ENCODE measurements around the gene PLEKHA3. TPM values are rescaled to one million over a fixed set of nuclear protein-coding genes. Genes with fewer than 3 reads are reported as not detected.

PLEKHA3 gene
- total and polyA plus RNA-seq, 10 of the 15 experiments (the other 5 are each of a cell fraction or from before 2014, with no cell fraction given), result 1.4 to 21.1 (median 7.4) TPM

GRCh38 chr2:178450524-178450773 lies 29.8 kb upstream of the PLEKHA3 start (continued):
- TF ChIP-seq TAF1 (IDR thresholded peaks at IDR 0.05; ENCODE audit: borderline replicate concordance, low read depth, low read length) (0 out of 2 replicates have a peak, but pooled peaks have one; percentile 36), ATF3 (IDR thresholded peaks at IDR 0.05; ENCODE audit: borderline replicate concordance, extremely low read depth, low read depth, low read length) (no peak), NR2F1 (conservative IDR thresholded peaks at IDR 0.05) (no peak), CHD4 (IDR thresholded peaks at IDR 0.05) (no peak), TCF3 (IDR thresholded peaks at IDR 0.05; ENCODE audit: borderline replicate concordance, insufficient read depth, low read depth, low read length) (peak; percentile 73; the same call in 1 of the 2 replicates), ZZZ3 (IDR thresholded peaks at IDR 0.05; ENCODE audit: control insufficient read depth, insufficient read length, low read depth) (no peak), RB1 (IDR thresholded peaks at IDR 0.05; ENCODE audit: borderline replicate concordance) (peak; percentile 72; the same call in 1 of the 2 replicates), CBX5 (IDR thresholded peaks at IDR 0.05; ENCODE audit: low read depth) (no peak), SP1 (IDR thresholded peaks at IDR 0.05; ENCODE audit: low read depth, low read length) (no peak), JUNB (IDR thresholded peaks at IDR 0.05) (no peak), YY1 (IDR thresholded peaks at IDR 0.05; ENCODE audit: low read depth, low read length) (0 out of 2 replicates have a peak, but pooled peaks have one; percentile 36), DPF2 (IDR thresholded peaks at IDR 0.05) (peak; percentile 94; the same call in 1 of the 2 replicates), MTA2 (IDR thresholded peaks at IDR 0.05; ENCODE audit: low read depth) (no peak; the same call in 1 of the 2 replicates), POLR2AphosphoS5 (IDR thresholded peaks at IDR 0.05; ENCODE audit: low read length) (peak; percentile 55; the same call in 1 of the 2 replicates), ZNF217 (IDR thresholded peaks at IDR 0.05) (no peak), IRF4 (IDR thresholded peaks at IDR 0.05; ENCODE audit: low read depth, low read length) (no peak), WRNIP1 (IDR thresholded peaks at IDR 0.05; ENCODE audit: borderline replicate concordance, low read depth, low read length) (no peak), NR2C1 (IDR thresholded peaks at IDR 0.05) (0 out of 2 replicates have a peak, but pooled peaks have one; percentile 18), CHD1 (IDR thresholded peaks at IDR 0.05; ENCODE audit: low read depth, low read length) (no peak), PAX8 (IDR thresholded peaks at IDR 0.05) (no peak), TCF12 (IDR thresholded peaks at IDR 0.05; ENCODE audit: low read depth, low read length) (peak; percentile 53; the same call in 1 of the 2 replicates), PAX5 (IDR thresholded peaks at IDR 0.05; ENCODE audit: borderline replicate concordance, low read depth, low read length) (no peak), BCL11A (IDR thresholded peaks at IDR 0.05; ENCODE audit: low read depth, low read length) (no peak), PRDM15 (CRISPR knock-in tag; IDR thresholded peaks at IDR 0.05) (no peak), HCFC1 (IDR thresholded peaks at IDR 0.05; ENCODE audit: low read length) (peak; percentile 21; the same call in 1 of the 2 replicates)
- TF ChIP-seq, protein P1, sequence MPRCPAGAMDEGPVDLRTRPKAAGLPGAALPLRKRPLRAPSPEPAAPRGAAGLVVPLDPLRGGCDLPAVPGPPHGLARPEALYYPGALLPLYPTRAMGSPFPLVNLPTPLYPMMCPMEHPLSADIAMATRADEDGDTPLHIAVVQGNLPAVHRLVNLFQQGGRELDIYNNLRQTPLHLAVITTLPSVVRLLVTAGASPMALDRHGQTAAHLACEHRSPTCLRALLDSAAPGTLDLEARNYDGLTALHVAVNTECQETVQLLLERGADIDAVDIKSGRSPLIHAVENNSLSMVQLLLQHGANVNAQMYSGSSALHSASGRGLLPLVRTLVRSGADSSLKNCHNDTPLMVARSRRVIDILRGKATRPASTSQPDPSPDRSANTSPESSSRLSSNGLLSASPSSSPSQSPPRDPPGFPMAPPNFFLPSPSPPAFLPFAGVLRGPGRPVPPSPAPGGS (IDR thresholded peaks at IDR 0.05; ENCODE audit: borderline replicate concordance, insufficient read depth, low read depth, low read length, poor library complexity, severe bottlenecking), result no peak
- TF ChIP-seq, protein P2, sequence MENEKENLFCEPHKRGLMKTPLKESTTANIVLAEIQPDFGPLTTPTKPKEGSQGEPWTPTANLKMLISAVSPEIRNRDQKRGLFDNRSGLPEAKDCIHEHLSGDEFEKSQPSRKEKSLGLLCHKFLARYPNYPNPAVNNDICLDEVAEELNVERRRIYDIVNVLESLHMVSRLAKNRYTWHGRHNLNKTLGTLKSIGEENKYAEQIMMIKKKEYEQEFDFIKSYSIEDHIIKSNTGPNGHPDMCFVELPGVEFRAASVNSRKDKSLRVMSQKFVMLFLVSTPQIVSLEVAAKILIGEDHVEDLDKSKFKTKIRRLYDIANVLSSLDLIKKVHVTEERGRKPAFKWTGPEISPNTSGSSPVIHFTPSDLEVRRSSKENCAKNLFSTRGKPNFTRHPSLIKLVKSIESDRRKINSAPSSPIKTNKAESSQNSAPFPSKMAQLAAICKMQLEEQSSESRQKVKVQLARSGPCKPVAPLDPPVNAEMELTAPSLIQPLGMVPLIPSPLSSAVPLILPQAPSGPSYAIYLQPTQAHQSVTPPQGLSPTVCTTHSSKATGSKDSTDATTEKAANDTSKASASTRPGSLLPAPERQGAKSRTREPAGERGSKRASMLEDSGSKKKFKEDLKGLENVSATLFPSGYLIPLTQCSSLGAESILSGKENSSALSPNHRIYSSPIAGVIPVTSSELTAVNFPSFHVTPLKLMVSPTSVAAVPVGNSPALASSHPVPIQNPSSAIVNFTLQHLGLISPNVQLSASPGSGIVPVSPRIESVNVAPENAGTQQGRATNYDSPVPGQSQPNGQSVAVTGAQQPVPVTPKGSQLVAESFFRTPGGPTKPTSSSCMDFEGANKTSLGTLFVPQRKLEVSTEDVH (IDR thresholded peaks at IDR 0.05; ENCODE audit: low read depth, partially characterized antibody), result no peak

All from GM12878 (cell line).